SU-DHL-6 (cell line): ENCODE measurements around the gene DENND6B.

Experiments
- CTCF ChIP-seq: fragments of 200-600 bp; sonication (generic); IDR thresholded peaks from one replicate; pipeline ENCODE4 v1.5.1; 2017; ENCODE audit warnings: antibody characterized with exemption, mild to moderate bottlenecking, low read length, moderate library complexity; ENCODE audit not compliant: insufficient read depth, poor library complexity, severe bottlenecking
- EZH2phosphoT487 ChIP-seq: fragments of 200-600 bp; sonication (generic), shearing (Covaris generic); conservative IDR thresholded peaks from 2 replicates; pipeline ENCODE4 v1.6.1; 2018; ENCODE audit warnings: mild to moderate bottlenecking, antibody characterized with exemption, low read length, moderate library complexity, mixed read lengths

DNA sequence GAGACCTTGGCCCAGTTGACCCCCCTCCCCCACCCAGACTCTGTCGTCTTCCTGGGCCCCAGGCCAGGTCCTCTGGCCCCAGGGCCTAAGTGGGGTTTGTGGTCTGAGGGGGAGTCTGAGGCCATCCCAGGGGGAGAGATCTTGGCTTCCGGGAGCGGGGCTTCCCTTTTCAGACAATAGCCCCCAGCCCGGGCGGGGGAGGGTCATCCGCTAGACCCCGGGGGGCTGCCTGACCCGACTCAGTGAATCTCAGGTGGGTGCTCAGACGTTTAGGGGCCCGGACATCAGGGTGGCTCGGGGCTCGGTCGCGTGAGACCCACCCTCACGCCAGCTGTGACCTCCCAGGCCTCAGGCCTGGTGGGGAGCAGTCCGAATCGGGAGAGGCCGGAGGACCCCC, 57.2 kb downstream of the DENND6B start:
- TF ChIP-seq CTCF (no peak), EZH2phosphoT487 (no peak)
